GM19438 (cell line): ENCODE results near the gene PTCH1.

Source experiments
- ATAC-seq: cut with Tn5 transposase; IDR thresholded peaks from one replicate; pipeline ENCODE4 v1.9.1; 2021; ENCODE audit warnings: low read depth; ENCODE audit not compliant: unreplicated experiment

Gene PTCH1

GRCh38 chr9:95446259-95446658 is 70.5 kb downstream of the PTCH1 start:
- no peak for ATAC-seq

- ATAC-seq, result no peak
Measured at GRCh38 chr9:95444160-95444559, 72.6 kb downstream of the PTCH1 start.

DNA sequence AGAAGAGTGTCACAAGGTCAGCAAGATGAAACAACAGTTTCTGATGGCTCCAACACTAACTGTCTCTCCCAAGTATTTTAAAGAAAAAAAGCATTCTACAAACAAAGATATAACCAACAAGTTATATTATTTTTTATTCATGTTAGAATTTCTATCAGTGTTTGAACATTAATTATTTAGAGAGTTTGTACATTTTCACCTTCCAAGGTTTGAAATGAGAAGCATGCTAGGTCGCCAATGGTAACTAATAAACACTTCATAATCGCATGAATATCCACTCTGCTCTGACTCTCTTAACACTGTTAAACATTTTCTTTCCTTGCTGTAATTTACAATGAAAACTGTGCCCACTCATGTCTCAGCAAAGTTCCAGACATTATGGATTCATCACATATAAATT is 73.5 kb downstream of the PTCH1 start:
- ATAC-seq, result no peak

DNA sequence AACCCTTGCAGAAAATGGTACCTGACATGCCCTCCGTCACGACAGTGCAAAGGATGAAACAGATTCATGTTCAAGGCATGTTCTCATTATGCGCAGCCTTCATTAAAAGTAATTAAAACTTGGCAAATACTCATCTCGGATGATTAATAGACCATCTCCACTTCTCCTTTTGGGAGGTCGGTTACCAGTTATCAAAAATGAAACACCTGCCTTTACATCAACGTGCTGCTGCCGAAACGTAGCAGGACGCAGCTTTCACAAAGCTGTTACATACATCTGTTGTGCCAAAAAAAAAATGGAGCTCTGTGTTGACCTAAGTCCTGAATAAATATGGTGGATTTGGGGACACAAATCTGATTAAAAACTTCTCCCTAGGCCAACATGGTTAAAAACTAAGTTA is 75.7 kb downstream of the PTCH1 start:
- no peak for ATAC-seq

DNA sequence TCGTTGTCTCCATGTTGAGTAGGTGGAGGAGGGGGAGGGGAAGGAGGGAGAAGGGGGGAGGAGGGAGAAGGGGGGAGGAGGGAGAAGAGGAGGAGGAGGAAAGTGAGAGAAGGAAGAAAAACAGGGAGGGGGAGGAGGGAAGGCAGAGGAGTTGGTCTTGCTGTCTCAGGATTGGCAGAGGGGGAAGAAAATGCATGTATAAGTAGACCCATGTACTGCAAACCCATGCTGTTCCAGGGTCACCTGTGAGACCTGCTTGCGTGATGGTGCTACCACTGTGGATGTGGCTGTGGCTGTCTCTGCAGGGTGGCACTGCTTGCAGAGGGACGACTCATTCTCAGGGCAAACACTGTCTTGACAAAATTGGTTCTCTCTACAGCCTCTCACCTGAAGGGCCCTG is 76.3 kb downstream of the PTCH1 start:
- no peak for ATAC-seq

DNA sequence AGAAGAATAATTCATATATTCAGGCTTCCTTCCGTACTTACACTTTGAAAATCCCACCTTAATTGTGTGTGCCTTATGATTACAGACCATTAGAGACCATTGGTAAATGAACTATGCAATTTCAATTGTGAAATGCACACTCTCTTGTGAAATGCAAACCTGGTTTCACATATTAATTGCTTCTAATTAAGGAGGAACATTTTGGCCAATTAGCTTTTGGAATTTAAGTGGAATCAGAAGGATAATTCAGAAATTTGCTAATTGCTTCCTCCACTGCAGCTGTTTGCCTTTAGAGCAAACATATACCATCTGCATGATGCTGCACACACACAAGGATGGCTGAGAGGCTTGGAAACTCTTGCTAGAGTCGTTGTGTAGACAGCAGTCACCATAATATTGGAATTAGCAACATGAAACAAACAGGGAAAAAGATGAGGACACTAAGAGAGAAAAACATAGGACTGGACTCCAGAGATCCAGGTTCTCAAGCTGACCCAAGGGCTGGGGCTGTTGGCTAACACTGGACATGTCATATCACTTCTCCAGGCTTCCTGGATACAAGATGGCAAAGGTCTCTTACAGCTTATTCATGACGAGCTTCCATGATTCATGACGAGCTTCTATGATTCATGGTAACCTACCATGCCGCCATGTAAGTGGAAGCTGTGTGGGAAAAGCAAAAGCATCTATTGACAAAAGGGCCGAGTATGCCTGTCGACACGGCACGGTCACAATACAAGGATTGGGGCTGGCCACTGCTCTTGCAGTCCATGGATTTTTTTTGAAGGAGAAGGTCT is 78.0 kb downstream of the PTCH1 start:
- no peak for ATAC-seq

DNA sequence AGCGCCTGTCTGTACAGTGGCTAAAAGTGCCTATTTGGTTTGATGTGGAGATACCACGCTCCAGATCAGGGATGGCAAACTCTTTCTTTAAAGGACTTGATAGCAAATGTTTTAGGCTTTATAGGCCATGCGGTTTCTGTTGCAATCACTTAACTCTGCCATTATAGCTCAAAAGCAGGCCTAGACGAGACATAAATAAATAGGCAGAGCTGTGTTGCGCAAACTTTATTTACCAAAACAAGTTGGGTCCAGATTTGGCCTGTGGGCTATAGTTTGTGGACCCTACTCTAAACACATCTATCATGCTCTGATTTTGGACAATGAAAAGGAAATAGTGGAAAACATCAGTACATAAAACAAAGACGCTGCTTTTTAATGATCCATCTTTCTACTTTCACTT is 79.2 kb downstream of the PTCH1 start:
- ATAC-seq, result no peak

- no peak for ATAC-seq
Measured at GRCh38 chr9:95436416-95436815, 80.4 kb downstream of the PTCH1 start.

DNA sequence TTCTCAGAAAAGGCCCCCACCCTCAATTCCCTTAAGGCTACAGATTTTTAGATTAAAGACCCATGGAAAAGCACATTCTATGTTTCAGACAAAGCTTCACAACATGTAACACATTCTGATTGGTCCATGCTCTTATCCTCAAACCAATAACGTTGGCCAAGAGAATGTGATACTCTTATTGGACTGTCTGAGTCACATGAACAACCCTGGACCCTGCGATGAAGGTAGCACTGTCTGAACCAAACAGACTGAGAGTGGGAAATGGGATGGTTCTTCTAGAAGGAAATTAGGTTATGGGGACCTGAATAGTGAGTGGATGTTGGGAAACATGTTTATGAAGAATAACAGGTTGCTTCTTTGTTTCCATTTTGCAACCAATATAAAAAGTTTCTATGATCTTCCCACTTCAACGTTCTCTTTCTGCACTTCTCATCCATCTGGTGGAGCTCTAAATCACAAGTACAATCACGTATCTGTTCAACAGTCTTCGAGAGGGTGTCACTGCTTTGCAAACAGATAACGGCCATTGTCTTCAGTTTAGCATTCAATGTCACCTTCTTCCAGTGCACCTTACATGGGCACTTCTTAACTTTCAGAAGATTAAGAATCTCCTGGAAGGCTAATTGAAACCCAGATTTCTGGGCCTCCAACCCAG is 81.6 kb downstream of the PTCH1 start:
- no peak for ATAC-seq

GRCh38 chr9:95434116-95435073 is 82.4 kb downstream of the PTCH1 start:
- ATAC-seq, result no peak

DNA sequence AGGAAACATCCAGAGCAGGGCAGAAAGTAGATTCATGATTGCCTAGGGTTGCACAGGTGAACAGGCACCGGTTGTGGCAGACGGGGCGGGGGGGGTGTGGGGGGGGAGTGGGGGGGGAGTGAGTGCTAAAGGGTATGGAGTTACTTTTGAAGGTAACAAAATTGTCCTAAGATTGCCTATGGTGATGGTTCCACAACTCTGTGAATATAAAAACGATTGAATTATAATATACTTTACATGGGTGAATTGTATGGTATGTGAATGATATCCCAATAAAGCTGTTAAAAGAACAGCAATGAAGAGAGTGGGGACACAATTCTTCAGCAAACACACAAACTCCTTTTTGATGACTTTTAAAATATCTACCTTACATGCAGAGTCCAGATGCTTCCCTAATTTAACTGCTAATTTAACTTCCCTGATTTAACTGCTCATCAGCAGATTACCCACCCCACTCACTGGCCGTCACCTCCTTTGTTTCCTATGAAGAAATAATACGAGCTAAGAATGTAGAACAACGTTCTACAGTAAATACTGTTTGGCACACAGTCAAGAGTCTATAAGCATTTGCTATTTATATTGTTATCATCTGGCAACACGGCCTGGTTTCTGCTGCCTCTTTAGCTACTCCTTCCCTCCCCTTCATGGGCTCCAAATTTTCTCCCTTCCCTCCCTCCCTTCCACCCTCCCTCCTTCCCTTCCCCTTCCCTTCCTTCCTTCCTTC is 83.5 kb downstream of the PTCH1 start:
- no peak for ATAC-seq

DNA sequence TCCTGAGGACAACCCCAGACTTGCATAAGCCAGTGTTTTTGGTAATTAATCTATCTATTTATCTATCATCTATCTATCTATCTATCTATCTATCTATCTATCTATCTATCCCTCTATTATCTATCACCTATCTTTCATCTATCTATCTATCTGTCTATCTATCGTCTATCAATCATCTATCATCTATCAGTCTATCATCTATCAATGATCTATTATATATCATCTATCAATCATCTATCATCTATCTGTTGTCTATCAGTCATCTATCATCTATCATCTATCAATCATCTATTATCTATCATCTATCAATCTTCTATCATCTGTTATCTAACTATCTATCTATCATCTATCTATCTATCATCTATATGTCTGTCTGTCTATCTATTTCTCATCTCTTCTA is 85.5 kb downstream of the PTCH1 start:
- ATAC-seq, result no peak

GRCh38 chr9:95429948-95430620 is 86.7 kb downstream of the PTCH1 start:
- no peak for ATAC-seq

GRCh38 chr9:95429096-95429495 is 87.7 kb downstream of the PTCH1 start:
- ATAC-seq, result no peak

- peak; percentile 46 for ATAC-seq
Measured at GRCh38 chr9:95425910-95426551, 90.7 kb downstream of the PTCH1 start.

GRCh38 chr9:95422650-95423049 is 94.1 kb downstream of the PTCH1 start:
- no peak for ATAC-seq

DNA sequence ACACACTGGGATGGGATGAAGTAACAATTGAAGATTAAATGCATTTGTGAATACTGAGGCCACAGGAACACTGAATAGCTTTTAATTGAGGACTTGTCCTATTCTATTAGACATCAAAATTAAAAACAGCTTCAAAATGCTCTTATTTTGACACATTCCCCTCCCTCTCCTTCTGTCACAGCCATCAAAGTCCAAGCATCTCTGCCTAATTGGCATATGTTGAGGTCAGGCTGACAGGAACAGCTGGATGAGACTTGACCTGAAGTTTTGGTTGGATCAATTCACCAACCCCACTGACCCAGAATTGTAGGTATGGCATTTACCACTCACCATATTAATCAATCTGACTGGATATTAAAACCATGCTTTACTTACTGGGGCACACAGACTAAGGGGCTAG is 96.3 kb downstream of the PTCH1 start:
- ATAC-seq, result no peak

- ATAC-seq, result no peak
Measured at GRCh38 chr9:95419444-95419843, 97.3 kb downstream of the PTCH1 start.

GRCh38 chr9:95415158-95415557 is 101.6 kb downstream of the PTCH1 start:
- ATAC-seq, result no peak
